Measurements from ENCODE around the gene CXCL16.

DNA sequence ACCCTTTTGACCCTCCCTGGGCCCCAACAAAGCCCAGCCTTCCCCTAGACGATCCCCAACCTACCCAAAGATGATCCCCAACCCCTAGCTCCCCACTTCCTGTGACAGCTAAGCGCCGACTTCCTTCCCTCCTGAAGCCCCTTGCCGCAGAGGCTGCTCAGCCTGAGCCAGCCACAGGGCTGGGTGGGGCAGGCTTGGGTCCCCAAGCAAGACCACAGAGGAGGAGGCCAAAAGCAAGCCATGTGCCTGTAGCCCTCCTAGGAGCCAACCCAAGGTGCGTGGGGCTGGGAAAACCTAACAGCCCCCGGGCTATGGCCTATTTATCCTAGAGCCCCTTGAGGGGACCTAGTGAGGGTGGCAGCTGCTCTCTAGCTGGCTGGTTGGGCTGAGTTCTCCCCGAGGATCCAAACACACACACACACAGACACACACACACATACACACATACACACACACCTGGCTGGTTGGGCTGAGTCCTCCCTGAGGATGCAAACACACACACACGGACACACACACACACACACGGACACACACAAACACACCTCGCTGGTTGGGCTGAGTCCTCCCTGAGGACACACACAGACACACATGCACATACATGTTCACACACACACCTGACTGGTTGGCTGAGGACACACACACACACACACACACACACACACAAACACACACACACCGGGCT, 24.5 kb downstream of the CXCL16 start:
- TF ChIP-seq POLR2A (IDR thresholded peaks at IDR 0.05) (no peak), CTCF (IDR thresholded peaks at IDR 0.05) (no peak)

Data from right lobe of liver (tissue), 4 donors.